HG02840 (cell line): Measurements from ENCODE around the gene BCL11B.

Experiments
- ATAC-seq: cut with Tn5 transposase; IDR thresholded peaks from one replicate; pipeline ENCODE4 v1.9.1; 2021; ENCODE audit warnings: mild to moderate bottlenecking, moderate library complexity, moderate number of reproducible peaks; ENCODE audit not compliant: unreplicated experiment, low FRiP score

BCL11B gene

GRCh38 chr14:99203801-99204200 is 68.2 kb downstream of the BCL11B start:
- ATAC-seq = no peak

DNA sequence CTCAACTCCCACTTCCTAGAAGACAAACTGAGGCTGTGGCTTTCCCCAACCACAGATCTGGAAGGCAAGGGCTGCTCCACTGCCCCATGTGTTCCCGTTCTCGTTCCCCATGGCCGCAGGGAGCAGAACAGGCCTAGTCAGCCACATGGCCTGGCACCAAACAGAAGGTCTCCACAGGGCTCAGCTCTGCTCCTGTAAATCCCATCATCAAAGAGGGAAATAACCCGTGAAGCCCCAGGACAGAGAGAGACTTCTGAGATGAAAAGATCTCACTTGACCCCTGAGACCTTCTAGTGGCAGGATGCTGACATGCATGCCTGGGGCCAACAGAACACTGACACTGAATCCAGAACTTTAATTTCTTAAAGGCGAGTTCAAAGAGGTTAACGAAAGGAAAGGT is 68.9 kb downstream of the BCL11B start:
- ATAC-seq = no peak

DNA sequence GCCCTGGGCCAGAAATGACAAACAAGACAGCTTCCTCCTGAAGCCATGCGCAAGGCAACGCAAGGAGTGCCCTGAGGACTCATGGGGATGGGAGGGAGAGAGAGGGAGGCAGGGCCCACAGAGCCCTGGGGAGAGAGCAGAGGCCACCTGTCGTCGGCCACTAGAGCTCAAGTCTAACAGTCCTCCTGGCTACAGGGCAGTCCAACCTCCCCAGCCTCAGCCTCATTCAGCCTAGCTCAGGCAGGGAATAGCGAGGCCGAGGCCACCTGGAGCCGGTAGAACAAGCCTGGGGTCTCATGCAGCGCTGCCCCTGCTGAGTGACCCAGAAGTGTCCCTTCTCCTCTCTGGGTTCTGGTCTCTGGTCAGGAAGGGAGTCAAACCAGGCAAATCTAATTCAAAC is 69.5 kb downstream of the BCL11B start:
- no peak for ATAC-seq

- no peak for ATAC-seq
These were observed 70.5 kb downstream of the BCL11B start for GRCh38 chr14:99201351-99202073.

DNA sequence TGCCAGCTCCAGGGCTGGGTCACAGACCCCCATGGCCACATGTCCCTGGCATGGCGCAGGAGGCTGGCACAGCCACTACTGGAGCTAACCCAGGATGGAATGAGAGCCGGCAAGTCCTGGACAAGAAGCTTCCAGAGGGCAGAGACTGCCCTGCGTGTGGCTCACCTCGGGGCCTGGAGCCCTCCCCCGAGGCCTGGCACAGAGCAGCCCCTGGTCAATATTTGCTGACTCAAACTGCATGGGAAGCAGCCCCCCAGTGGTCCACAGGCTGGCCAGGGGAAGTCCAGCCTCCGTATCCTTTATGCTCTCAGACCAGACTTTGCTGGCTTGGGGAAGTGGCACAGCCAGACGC is 71.4 kb downstream of the BCL11B start:
- no peak for ATAC-seq

DNA sequence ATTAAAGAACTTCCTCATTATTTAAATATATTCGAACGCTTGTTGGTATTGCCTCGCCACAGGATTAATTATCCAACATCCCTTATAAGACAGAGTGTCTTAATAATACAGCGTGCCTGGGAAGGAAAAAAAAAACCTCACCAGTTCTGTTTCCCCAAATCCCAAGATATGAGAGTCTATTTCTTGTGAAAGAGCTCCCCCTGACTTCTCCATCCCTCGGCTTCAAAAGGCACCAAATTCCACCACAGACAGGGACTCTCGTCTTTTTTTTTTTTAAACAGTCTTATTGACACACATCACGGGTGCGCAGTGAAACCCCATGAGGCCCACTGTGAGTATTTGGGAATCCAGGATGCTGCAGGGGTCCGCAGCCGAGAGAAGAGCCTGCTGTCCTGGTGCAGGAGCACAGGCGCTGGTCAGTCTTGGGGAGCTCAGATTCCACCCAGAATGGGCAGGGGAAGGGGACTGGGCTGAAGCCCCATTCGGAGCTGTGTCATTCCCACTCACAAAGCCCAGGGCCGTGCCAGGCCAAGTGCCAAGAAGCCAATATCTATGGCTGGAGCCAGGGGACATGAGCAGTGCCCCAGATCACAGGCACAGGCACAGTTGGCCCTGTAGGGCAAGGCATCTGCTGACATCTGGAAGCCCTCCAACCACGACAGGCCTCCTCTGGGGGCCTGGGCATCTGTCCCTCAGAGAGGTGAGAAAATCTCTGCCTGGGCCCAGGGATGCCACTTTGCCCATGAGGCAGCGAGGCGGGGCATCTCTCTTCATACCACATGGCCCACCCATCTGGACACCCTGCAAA is 71.9 kb downstream of the BCL11B start:
- no peak for ATAC-seq

- no peak for ATAC-seq
These were observed 73.1 kb downstream of the BCL11B start for GRCh38 chr14:99198746-99199502.

GRCh38 chr14:99196310-99196650 is 75.7 kb downstream of the BCL11B start:
- no peak for ATAC-seq

GRCh38 chr14:99195602-99196309 is 76.2 kb downstream of the BCL11B start:
- no peak for ATAC-seq

DNA sequence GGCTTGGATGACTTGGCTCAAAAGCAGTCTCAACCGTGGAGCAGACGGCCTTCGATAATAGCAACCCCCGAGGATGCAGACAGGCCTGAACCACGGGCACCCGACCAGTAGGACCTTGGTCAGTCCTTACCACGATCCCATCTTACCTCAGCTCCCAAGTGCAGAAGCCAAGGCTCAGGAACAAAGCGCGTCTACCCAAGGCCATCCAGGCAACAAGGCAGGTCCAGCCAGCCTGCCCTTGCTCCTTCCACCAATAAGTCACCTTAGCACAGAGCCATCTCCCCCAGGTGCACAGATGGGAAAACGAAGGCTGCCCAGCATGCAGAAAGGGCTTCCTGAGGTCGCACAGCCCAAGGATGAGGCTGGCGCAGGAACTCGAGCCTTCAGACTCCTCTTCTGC is 77.3 kb downstream of the BCL11B start:
- ATAC-seq = no peak

DNA sequence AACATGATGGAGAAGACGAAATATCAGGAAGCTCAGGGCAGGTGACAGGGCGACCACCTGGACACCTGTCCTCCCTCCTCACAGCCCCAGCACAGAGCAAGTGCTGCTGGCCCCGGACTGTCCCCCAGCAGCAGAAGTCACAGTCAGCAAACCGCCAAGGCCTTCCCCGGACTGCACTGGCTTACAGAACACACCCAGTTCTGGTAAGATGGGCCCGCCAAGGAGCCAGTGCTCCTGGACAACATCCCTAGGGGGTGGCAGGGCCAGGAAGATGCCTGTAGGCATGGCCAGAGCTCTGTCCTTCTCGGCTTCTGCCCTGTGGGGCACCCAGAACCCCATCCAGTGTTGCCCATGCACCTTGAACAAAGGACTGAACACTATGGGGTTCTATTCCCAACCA is 77.9 kb downstream of the BCL11B start:
- no peak for ATAC-seq

DNA sequence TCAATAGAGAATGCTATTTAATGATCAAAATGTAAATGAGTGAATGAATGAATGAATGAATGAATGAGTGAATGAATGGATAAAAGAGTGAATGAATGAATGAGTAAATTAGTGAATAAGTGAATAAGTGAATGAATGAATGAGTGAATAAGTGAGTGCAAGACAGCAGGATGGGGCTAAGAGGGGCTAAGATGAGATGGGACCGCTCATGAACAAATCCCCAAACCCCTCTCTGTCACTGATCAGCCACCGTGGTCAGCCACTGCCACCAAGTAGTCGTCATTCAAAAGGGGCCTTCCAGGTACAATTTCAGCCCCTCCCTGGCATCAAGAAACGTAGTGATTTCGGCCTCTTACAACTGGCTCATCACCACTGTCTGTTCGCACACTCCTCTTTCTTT is 79.2 kb downstream of the BCL11B start:
- no peak for ATAC-seq

DNA sequence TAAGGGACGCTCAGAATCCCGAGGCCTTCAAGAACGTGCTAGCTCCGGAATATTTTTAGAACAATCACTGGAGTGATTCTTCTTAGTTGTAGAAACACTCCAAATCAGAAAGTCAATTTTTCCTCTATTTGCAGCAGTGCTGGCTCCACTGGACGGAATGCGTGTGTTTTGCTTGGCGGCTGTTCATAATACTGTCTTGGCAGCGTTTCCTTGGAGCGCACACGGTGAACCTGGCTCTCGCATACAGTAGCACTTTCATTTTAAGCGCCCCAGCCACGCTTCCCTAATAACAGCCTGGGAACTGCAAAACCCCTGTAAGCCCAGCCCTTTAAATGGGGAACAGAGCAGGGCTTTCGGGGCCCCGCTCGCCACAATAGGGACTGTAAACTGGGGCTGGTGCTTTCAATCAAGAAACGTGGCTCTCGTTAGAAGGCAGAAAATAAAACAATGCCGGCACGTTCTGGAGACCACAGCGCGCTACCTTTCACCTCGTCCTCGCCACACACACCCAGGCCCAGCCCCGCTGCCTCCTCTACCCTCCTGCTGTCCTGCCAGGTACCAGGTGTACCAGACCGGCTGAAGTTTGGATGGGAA is 79.9 kb downstream of the BCL11B start:
- ATAC-seq = no peak

- no peak for ATAC-seq
These were observed 80.5 kb downstream of the BCL11B start for GRCh38 chr14:99191395-99192027.

- ATAC-seq = no peak
These were observed 81.2 kb downstream of the BCL11B start for GRCh38 chr14:99190696-99191394.

- no peak for ATAC-seq
These were observed 82.7 kb downstream of the BCL11B start for GRCh38 chr14:99189201-99189801.

GRCh38 chr14:99188731-99189191 is 83.2 kb downstream of the BCL11B start:
- no peak for ATAC-seq

- no peak for ATAC-seq
These were observed 84.1 kb downstream of the BCL11B start for GRCh38 chr14:99187858-99188257.
